GM19438 (cell line): ENCODE measurements around the gene PDE4DIP.
"Not testable (repeated sequence)": the region's sequence is repeated elsewhere in the genome, so short reads cannot be mapped to it uniquely, and the experiment has no call there.

Experiments
- ATAC-seq: cut with Tn5 transposase; IDR thresholded peaks from one replicate; pipeline ENCODE4 v1.9.1; 2021; ENCODE audit warnings: low read depth; ENCODE audit not compliant: unreplicated experiment

PDE4DIP gene

GRCh38 chr1:148844220-148844619 is at the start of gene PDE4DIP:
Gene PDE4DIP (plus strand): TSS chr1:148844428. CDS start chr1:148844775, 347 bp downstream.
- not testable (repeated sequence) for ATAC-seq

GRCh38 chr1:148808268-148808928 is 35.8 kb upstream of the PDE4DIP start:
- not testable (repeated sequence) for ATAC-seq

GRCh38 chr1:148808929-148809283 is 35.3 kb upstream of the PDE4DIP start:
- not testable (repeated sequence) for ATAC-seq

GRCh38 chr1:148822180-148822579 is 22.0 kb upstream of the PDE4DIP start:
- ATAC-seq = not testable (repeated sequence)

- not testable (repeated sequence) for ATAC-seq
Observed at GRCh38 chr1:148823822-148824221, 20.4 kb upstream of the PDE4DIP start.

GRCh38 chr1:148825029-148825428 is 19.2 kb upstream of the PDE4DIP start:
- not testable (repeated sequence) for ATAC-seq

- ATAC-seq = not testable (repeated sequence)
Observed at GRCh38 chr1:148828531-148828930, 15.7 kb upstream of the PDE4DIP start.

- ATAC-seq = not testable (repeated sequence)
Observed at GRCh38 chr1:148828962-148829361, 15.3 kb upstream of the PDE4DIP start.

GRCh38 chr1:148829365-148829764 is 14.9 kb upstream of the PDE4DIP start:
- ATAC-seq = not testable (repeated sequence)

GRCh38 chr1:148841262-148841661 is 3.0 kb upstream of the PDE4DIP start:
- not testable (repeated sequence) for ATAC-seq

GRCh38 chr1:148844651-148845050 is 423 bp downstream of the PDE4DIP start:
- not testable (repeated sequence) for ATAC-seq

- ATAC-seq = not testable (repeated sequence)
Observed at GRCh38 chr1:148845068-148845467, 840 bp downstream of the PDE4DIP start.

- ATAC-seq = not testable (repeated sequence)
Observed at GRCh38 chr1:148850347-148850746, 6.1 kb downstream of the PDE4DIP start.

- ATAC-seq = not testable (repeated sequence)
Observed at GRCh38 chr1:148850840-148851239, 6.6 kb downstream of the PDE4DIP start.

- not testable (repeated sequence) for ATAC-seq
Observed at GRCh38 chr1:148851684-148852083, 7.5 kb downstream of the PDE4DIP start.

- ATAC-seq = not testable (repeated sequence)
Observed at GRCh38 chr1:148853363-148853762, 9.1 kb downstream of the PDE4DIP start.

- not testable (repeated sequence) for ATAC-seq
Observed at GRCh38 chr1:148854063-148854462, 9.8 kb downstream of the PDE4DIP start.

GRCh38 chr1:148855367-148855766 is 11.1 kb downstream of the PDE4DIP start:
- ATAC-seq = not testable (repeated sequence)

GRCh38 chr1:148860049-148860448 is 15.8 kb downstream of the PDE4DIP start:
- ATAC-seq = not testable (repeated sequence)

GRCh38 chr1:148860579-148861259 is 16.5 kb downstream of the PDE4DIP start:
- ATAC-seq = not testable (repeated sequence)

GRCh38 chr1:148862590-148862989 is 18.4 kb downstream of the PDE4DIP start:
- ATAC-seq = not testable (repeated sequence)
